Measurements from ENCODE around the gene PHLDA2. TPM values are rescaled to one million over a fixed set of nuclear protein-coding genes. Genes with fewer than 3 reads are reported as not detected.

The PHLDA2 gene
- total and polyA plus RNA-seq, 9 of the 15 experiments (the other 6 are each of a cell fraction or from before 2014, with no cell fraction given): 0.43 to 42.4 (median 4.7) TPM

DNA sequence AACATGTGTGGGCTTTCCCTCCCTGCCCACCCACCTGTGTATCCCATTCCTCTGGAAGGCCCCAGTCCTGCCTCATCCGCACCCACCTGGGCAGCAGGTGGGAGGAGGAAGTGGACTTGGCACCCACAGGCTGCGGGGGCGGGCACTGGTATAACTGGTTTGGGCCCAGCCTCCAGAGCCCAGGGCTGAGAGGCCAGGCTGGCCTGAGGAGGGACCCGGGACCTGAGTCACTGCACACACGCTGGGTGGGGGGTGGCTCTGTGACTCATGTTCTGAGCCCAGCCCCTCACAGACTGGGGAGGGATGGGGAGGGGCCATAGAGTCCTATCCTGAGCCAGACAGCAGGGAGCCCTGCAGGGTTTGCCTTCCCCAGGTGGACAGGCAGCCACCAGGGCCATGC, 16.7 kb downstream of the PHLDA2 start (continued):
- TF ChIP-seq, protein P1, sequence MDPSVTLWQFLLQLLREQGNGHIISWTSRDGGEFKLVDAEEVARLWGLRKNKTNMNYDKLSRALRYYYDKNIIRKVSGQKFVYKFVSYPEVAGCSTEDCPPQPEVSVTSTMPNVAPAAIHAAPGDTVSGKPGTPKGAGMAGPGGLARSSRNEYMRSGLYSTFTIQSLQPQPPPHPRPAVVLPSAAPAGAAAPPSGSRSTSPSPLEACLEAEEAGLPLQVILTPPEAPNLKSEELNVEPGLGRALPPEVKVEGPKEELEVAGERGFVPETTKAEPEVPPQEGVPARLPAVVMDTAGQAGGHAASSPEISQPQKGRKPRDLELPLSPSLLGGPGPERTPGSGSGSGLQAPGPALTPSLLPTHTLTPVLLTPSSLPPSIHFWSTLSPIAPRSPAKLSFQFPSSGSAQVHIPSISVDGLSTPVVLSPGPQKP (CRISPR knock-in tag; IDR thresholded peaks at IDR 0.05): no peak
- TF ChIP-seq MCM5 (IDR thresholded peaks at IDR 0.05; ENCODE audit: low read depth) (no peak), CHD1 (IDR thresholded peaks at IDR 0.05; ENCODE audit: low read length) (no peak), WHSC1 (IDR thresholded peaks at IDR 0.05; ENCODE audit: low read length) (no peak), ZNF277 (CRISPR knock-in tag; IDR thresholded peaks at IDR 0.05; ENCODE audit: borderline replicate concordance) (no peak), ZNF586 (CRISPR knock-in tag; conservative IDR thresholded peaks at IDR 0.05) (no peak), NFATC3 (IDR thresholded peaks at IDR 0.05) (no peak), ZBTB7A (IDR thresholded peaks at IDR 0.05; ENCODE audit: borderline replicate concordance, control insufficient read depth, low read depth, low read length) (peak; percentile 94), HDGF (IDR thresholded peaks at IDR 0.05) (no peak), ZNF282 (CRISPR knock-in tag; IDR thresholded peaks at IDR 0.05) (no peak), CREM (IDR thresholded peaks at IDR 0.05; ENCODE audit: low read depth) (peak; percentile 38; the same call in 1 of the 2 replicates), ZHX1 (conservative IDR thresholded peaks at IDR 0.05; ENCODE audit: low read length) (no peak), RFX7 (CRISPR knock-in tag; IDR thresholded peaks at IDR 0.05) (no peak), PURB (CRISPR knock-in tag; IDR thresholded peaks at IDR 0.05; ENCODE audit: low read depth) (no peak), ZBTB11 (CRISPR knock-in tag; IDR thresholded peaks at IDR 0.05) (0 out of 6 replicates have a peak, but pooled peaks of 1 of the 3 experiments have one; percentile 30)
- TF ChIP-seq, protein P2, sequence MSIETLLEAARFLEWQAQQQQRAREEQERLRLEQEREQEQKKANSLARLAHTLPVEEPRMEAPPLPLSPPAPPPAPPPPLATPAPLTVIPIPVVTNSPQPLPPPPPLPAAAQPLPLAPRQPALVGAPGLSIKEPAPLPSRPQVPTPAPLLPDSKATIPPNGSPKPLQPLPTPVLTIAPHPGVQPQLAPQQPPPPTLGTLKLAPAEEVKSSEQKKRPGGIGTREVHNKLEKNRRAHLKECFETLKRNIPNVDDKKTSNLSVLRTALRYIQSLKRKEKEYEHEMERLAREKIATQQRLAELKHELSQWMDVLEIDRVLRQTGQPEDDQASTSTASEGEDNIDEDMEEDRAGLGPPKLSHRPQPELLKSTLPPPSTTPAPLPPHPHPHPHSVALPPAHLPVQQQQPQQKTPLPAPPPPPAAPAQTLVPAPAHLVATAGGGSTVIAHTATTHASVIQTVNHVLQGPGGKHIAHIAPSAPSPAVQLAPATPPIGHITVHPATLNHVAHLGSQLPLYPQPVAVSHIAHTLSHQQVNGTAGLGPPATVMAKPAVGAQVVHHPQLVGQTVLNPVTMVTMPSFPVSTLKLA (conservative IDR thresholded peaks at IDR 0.05): no peak; a peak in 1 of 4 replicates
- TF ChIP-seq, protein P3, sequence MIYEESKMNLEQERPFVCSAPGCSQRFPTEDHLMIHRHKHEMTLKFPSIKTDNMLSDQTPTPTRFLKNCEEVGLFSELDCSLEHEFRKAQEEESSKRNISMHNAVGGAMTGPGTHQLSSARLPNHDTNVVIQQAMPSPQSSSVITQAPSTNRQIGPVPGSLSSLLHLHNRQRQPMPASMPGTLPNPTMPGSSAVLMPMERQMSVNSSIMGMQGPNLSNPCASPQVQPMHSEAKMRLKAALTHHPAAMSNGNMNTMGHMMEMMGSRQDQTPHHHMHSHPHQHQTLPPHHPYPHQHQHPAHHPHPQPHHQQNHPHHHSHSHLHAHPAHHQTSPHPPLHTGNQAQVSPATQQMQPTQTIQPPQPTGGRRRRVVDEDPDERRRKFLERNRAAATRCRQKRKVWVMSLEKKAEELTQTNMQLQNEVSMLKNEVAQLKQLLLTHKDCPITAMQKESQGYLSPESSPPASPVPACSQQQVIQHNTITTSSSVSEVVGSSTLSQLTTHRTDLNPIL (CRISPR knock-in tag; IDR thresholded peaks at IDR 0.05): no peak

Measured in K562 (cell line).